Peyer's patch (tissue), 4 donors: ENCODE measurements around the gene AVPI1. TPM values are rescaled to one million over a fixed set of nuclear protein-coding genes. Genes with fewer than 3 reads are reported as not detected.
"Not testable (repeated sequence)": the region's sequence is repeated elsewhere in the genome, so short reads cannot be mapped to it uniquely, and the experiment has no call there.

Source experiments
- DNase-seq, 3 donors: peaks; one replicate each; pipeline ENCODE4 v3.0.0-alpha.2; 2017 to 2019
- H3K27ac ChIP-seq, 4 donors: fragments of 200-600 bp; sonication (generic); one replicate each; pipeline ENCODE4 v1.5.1; 2016 to 2019
- H3K27me3 ChIP-seq, 2 donors: fragments of 200-600 bp; sonication (generic); one replicate each; pipeline ENCODE4 v1.5.1; 2019
- H3K36me3 ChIP-seq, 3 donors: fragments of 200-600 bp; sonication (generic); one replicate each; pipeline ENCODE4 v1.5.1; 2016 to 2019
- H3K4me1 ChIP-seq, 4 donors: fragments of 200-600 bp; sonication (generic); one replicate each; pipeline ENCODE4 v1.5.1; 2016 to 2019
- H3K4me3 ChIP-seq, 4 donors: fragments of 200-600 bp; sonication (generic); 1 replicate in 3 of 4; 2 replicates in 1 of 4; pipeline ENCODE4 v1.5.1; 2016 to 2019; ENCODE audit warnings: mild to moderate bottlenecking in 1 of 4
- H3K9me3 ChIP-seq, 4 donors: fragments of 200-600 bp; sonication (generic); one replicate each; pipeline ENCODE4 v1.5.1; 2016 to 2019; ENCODE audit warnings: mild to moderate bottlenecking in 1 of 4
- CTCF ChIP-seq, 6 experiments: fragments of 450-650 bp in 4 of 6; fragments of 200-600 bp in 2 of 6; sonication (generic) in 1 of 6; IDR thresholded peaks; one replicate each; pipeline ENCODE4 v1.5.1; 2017 to 2019; ENCODE audit warnings: antibody characterized with exemption in 6 of 6, mild to moderate bottlenecking in 3 of 6, moderate library complexity in 1 of 6
- POLR2A ChIP-seq, 2 donors: fragments of 450-650 bp; IDR thresholded peaks; one replicate each; pipeline ENCODE4 v1.5.1; 2017; ENCODE audit warnings: antibody characterized with exemption in 2 of 2, mild to moderate bottlenecking in 2 of 2, moderate library complexity in 2 of 2
- total RNA-seq, 4 donors: library from RNA; depleted of rRNA; stranded (reverse); fragments of >200 nt; gene quantifications; one replicate each; pipeline ENCODE4 v1.1.0, GENCODE V29; 2016

AVPI1 gene
- total RNA-seq, 4 donors from 2014 or later = 15.7 to 66.5 (median 47.4) TPM

DNA sequence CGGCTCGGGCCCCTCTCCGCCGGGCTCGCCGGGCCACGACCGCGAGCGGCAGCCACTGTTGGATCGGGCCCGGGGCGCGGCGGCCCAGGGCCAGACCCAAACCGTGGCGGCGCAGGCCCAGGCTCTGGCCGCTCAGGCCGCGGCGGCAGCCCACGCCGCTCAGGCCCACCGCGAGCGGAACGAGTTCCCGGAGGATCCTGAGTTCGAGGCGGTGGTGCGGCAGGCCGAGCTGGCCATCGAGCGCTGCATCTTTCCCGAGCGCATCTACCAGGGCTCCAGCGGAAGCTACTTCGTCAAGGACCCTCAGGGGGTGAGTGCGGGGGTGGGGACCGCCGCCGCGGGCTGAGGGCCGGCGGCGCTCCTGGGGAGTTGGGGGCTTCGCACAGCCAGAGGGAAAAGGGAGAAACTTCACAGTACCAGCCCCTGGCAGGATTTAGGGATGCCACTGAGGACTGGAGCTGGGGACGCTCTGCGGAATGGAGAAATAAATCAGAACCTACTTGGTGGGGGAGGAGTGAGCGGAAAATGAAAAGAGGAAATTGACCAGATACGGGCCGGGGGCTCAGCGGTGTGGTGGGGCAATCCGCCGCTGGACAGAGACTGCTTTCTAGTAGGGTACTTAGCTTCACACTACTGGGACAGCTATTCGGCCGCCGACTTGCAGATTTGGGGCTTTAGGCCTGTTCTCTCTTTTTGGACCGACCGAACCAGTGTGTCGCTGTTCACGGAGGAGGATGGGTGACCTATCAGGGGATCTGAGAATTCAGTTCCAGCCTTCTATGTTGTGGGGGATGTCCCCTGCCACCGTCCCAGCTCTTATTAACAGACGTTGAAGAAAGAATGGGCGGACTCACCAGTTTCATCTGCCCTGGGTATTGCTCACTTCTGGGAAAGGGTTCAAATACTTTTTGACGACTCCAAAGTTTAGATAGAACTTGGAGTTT lies 45.9 kb downstream of the AVPI1 start:
- H3K4me3 ChIP-seq = peak overlapping the region; percentile 79 to 97 (median 93)
- peak in 2 of 3 donors; percentile 32 to 63 for DNase-seq
- peak overlapping the region; percentile 83 to 93 (median 88) for H3K27ac ChIP-seq
- H3K9me3 ChIP-seq = no peaks in the 10 kb centered on the region
- peaks cover 0 to 14% (median 0%) of the 10 kb centered on the region in 4 donors for H3K4me1 ChIP-seq
- no peak for TF ChIP-seq POLR2A (IDR thresholded peaks at IDR 0.05)
- no peak for TF ChIP-seq CTCF (IDR thresholded peaks at IDR 0.05)
- H3K27me3 ChIP-seq = no peaks in the 10 kb centered on the region
- peaks cover 0 to 13% (median 0%) of the 10 kb centered on the region in 3 donors for H3K36me3 ChIP-seq

GRCh38 chr10:97640174-97640867 lies 46.7 kb downstream of the AVPI1 start, which contains the start of gene PI4K2A:
Gene PI4K2A, plus strand, starts transcription at chr10:97640671. Its CDS starts 72 bp downstream, at chr10:97640743.
- peaks cover 0 to 13% (median 0%) of the 10 kb centered on the region in 3 donors for H3K36me3 ChIP-seq
- no peaks in the 10 kb centered on the region for H3K27me3 ChIP-seq
- no peaks in the 10 kb centered on the region for H3K9me3 ChIP-seq
- peak within 1 kb of the TSS; percentile 83 to 93 (median 88) for H3K27ac ChIP-seq
- peak within 1 kb of the TSS; percentile 79 to 97 (median 93) for H3K4me3 ChIP-seq
- peaks cover 0 to 14% (median 0%) of the 10 kb centered on the region in 4 donors for H3K4me1 ChIP-seq
- TF ChIP-seq CTCF (IDR thresholded peaks at IDR 0.05) = no peak
- peak; percentile 66 to 83 for TF ChIP-seq POLR2A (IDR thresholded peaks at IDR 0.05)
- peak; percentile 99 to 100 (median 99) for DNase-seq

GRCh38 chr10:97639090-97639489 lies 48.0 kb downstream of the AVPI1 start:
- DNase-seq, H3K4me3 ChIP-seq, H3K27ac ChIP-seq, H3K36me3 ChIP-seq, H3K9me3 ChIP-seq, H3K27me3 ChIP-seq: not testable (repeated sequence)
- peaks cover 0 to 14% (median 0%) of the 10 kb centered on the region in 4 donors for H3K4me1 ChIP-seq

- no peaks in the 10 kb centered on the region for H3K9me3 ChIP-seq
- H3K4me3 ChIP-seq = no peak overlapping the region
- no peaks in the 10 kb centered on the region for H3K36me3 ChIP-seq
- H3K27ac ChIP-seq = no peak overlapping the region
- no peak for DNase-seq
- no peaks in the 10 kb centered on the region for H3K27me3 ChIP-seq
- TF ChIP-seq POLR2A (IDR thresholded peaks at IDR 0.05) = no peak
- TF ChIP-seq CTCF (IDR thresholded peaks at IDR 0.05) = no peak
- H3K4me1 ChIP-seq = peaks cover 0 to 8% (median 0%) of the 10 kb centered on the region in 4 donors
Measured at GRCh38 chr10:97635577-97635976, 51.5 kb downstream of the AVPI1 start.

DNA sequence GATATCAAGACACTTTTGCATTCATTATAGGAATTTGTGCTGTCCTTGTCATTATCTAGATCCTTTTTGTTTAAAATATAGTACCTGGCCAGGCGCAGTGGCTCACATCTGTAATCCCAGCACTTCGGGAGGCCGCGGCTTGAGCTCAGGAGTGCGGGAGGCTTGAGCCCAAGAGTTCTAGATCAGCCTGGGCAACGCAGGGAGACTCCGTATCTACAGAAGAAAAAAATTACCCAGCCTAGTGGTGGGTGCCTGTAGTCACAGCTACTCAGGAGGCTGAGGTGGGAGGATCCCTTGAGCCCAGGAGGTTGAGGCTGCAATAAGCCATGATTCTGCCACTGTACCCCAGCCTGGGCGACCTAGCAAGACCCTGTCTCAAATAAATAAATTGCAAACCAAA lies 53.1 kb downstream of the AVPI1 start:
- peaks cover 0 to 8% (median 0%) of the 10 kb centered on the region in 4 donors for H3K4me1 ChIP-seq
- H3K27ac ChIP-seq = peak overlapping the region in 2 of 4 donors; percentile 36 to 58
- H3K4me3 ChIP-seq = peak overlapping the region; percentile 63 to 69 (median 64)
- H3K27me3 ChIP-seq = no peaks in the 10 kb centered on the region
- H3K36me3 ChIP-seq = no peaks in the 10 kb centered on the region
- peak in 1 of 3 donors; percentile 52 for DNase-seq
- no peaks in the 10 kb centered on the region for H3K9me3 ChIP-seq
- TF ChIP-seq POLR2A (IDR thresholded peaks at IDR 0.05) = no peak
- peak in 4 of 6 experiments; percentile 10 to 39 (median 36) for TF ChIP-seq CTCF (IDR thresholded peaks at IDR 0.05)
